Activated T-helper 1 cell treated with anti-CD3 and anti-CD28 coated beads, Interleukin-12 subunit alpha, Interleukin-12 subunit beta, Interleukin-2, Interleukin-4 antibody, amounts not matched to agents 30 ng/mL and 10 ng/mL and 1 ng/mL, durations not matched to agents 14 hours and 24 hours and 36 hours (primary cell): Measurements from ENCODE around the gene TACO1. TPM values are rescaled to one million over a fixed set of nuclear protein-coding genes. Genes with fewer than 3 reads are reported as not detected.

Experiments used
- DNase-seq: peaks from one replicate; pipeline ENCODE4 v3.0.0; 2021; ENCODE audit warnings: low spot score
- H3K27ac Mint-ChIP-seq: one replicate; pipeline ENCODE4 v1.8.0; 2021; ENCODE audit warnings: mild to moderate bottlenecking, mixed read lengths
- H3K27me3 Mint-ChIP-seq: one replicate; pipeline ENCODE4 v1.8.0; 2022; ENCODE audit warnings: mild to moderate bottlenecking, moderate library complexity, mixed read lengths; ENCODE audit not compliant: insufficient read depth
- H3K36me3 Mint-ChIP-seq: one replicate; pipeline ENCODE4 v1.8.0; 2021; ENCODE audit warnings: low read depth, mixed read lengths
- H3K4me1 Mint-ChIP-seq: one replicate; pipeline ENCODE4 v1.8.0; 2021; ENCODE audit warnings: low read depth, mixed read lengths
- H3K4me3 Mint-ChIP-seq: one replicate; pipeline ENCODE4 v1.8.0; 2021; ENCODE audit warnings: mild to moderate bottlenecking, moderate library complexity, mixed read lengths
- H3K9me3 Mint-ChIP-seq: one replicate; pipeline ENCODE4 v1.8.0; 2021; ENCODE audit warnings: mixed read lengths
- intact Hi-C: fragments of 100-400 bp; cut with micrococcal nuclease; formaldehyde crosslinking; loops from one replicate; pipeline ENCODE4 v1.15.1; 2024
- total RNA-seq: library from RNA; stranded (reverse); gene quantifications from 2 replicates; pipeline ENCODE4 v1.2.3, GENCODE V29; 2022

TACO1 gene
- total RNA-seq, 1 donor from 2014 or later, result 30.8 TPM

DNA sequence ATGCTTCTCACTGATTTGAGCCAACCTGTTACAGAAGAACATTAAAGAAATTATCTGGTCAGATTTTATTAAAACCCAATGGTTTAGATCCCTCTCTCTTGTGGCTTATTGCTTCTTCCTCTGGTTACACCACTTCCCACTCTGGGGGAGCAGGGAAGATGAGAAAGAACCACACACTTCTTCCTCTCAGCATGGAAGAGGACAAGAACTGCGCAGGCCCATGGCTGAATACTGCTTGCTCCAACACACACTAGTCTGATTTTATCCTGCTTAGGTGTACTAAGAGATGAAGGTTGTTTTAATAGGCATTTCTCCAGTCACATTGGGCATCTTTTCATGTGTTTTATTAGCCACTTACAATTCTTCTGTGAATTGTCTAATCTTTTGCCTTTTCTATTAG, 49.1 kb downstream of the TACO1 start:
- peaks cover 22% of the 10 kb centered on the region for H3K36me3 Mint-ChIP-seq
- DNase-seq, result no peak
- H3K27me3 Mint-ChIP-seq, result no peaks in the 10 kb centered on the region
- intact Hi-C loops, result no loop called here
- H3K27ac Mint-ChIP-seq, result no peak overlapping the region
- H3K4me1 Mint-ChIP-seq, result peaks cover 19% of the 10 kb centered on the region
- H3K4me3 Mint-ChIP-seq, result no peak overlapping the region
- no peaks in the 10 kb centered on the region for H3K9me3 Mint-ChIP-seq

DNA sequence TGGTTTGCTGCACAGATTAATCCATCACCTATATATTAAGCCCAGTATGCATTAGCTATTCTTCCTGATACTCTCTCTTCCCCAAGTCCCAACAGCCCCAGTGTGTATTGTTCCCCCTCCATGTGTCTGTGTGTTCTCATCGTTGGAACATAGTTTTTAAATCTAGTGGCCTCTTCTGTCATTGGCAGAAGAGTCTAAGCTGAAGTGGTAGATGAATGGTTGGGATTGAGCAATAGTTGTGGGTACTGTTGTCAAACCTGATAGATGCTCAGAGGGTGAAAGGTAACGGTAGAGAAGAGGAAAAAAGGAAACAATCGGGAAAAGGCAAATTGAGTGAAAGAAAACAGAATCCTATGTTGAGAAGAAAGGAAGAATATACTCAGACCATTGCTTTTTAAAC, 51.4 kb downstream of the TACO1 start:
- no peaks in the 10 kb centered on the region for H3K9me3 Mint-ChIP-seq
- peaks cover 28% of the 10 kb centered on the region for H3K36me3 Mint-ChIP-seq
- H3K4me3 Mint-ChIP-seq, result no peak overlapping the region
- DNase-seq, result no peak
- H3K27ac Mint-ChIP-seq, result no peak overlapping the region
- peaks cover 8% of the 10 kb centered on the region for H3K4me1 Mint-ChIP-seq
- intact Hi-C loops, result no loop called here
- no peaks in the 10 kb centered on the region for H3K27me3 Mint-ChIP-seq

DNA sequence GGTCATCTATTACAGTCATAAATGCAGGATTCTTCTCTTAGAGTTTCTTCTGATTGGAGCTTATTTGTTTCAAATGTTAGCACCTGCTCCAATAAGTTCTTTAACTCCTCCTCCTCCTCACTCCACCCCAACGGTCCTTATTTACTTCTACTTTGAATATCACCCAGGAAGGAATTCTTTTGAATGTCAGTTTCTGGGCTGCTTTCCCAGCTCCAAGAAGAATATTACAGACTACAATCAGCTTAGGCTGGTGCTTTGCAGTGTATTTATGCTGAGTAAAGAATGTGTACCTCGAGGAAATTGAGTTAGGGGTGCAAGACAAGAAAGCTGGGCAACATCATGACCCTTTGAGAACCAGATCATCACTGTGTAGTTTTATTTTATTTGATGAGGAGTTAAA, 52.4 kb downstream of the TACO1 start:
- no peak overlapping the region for H3K4me3 Mint-ChIP-seq
- H3K27me3 Mint-ChIP-seq, result no peaks in the 10 kb centered on the region
- no peak for DNase-seq
- H3K9me3 Mint-ChIP-seq, result no peaks in the 10 kb centered on the region
- intact Hi-C loops, result no loop called here
- peaks cover 7% of the 10 kb centered on the region for H3K4me1 Mint-ChIP-seq
- H3K36me3 Mint-ChIP-seq, result peaks cover 34% of the 10 kb centered on the region
- no peak overlapping the region for H3K27ac Mint-ChIP-seq

DNA sequence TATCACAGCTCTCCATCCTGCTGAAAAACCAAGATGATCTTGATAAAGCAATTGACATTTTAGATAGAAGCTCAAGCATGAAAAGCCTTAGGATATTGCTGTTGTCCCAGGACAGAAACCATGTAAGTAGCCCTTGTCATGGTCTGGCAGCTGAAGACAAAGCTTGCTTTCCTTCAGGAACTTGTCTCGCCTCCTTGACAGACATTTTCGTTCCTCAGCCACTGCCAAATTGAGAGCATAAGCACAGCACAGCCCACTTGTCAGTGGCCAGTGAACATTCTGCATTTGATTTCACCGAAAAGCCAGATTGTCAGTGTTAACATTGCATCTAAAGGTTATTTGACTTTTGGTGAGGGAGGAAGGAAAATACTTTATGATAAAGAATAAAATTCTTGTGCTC, 57.1 kb downstream of the TACO1 start:
- intact Hi-C loops, result no loop called here
- Mint-ChIP-seq H3K4me3 (no peak overlapping the region), H3K27me3 (no peaks in the 10 kb centered on the region), H3K9me3 (no peaks in the 10 kb centered on the region), H3K27ac (no peak overlapping the region), H3K4me1 (no peaks in the 10 kb centered on the region), H3K36me3 (peaks cover 30% of the 10 kb centered on the region)
- DNase-seq, result no peak

Other genes starting within 250 kb of the TACO1 start
- gene CYB561, start 154.6 kb upstream of the TACO1 start, total RNA-seq, result 1.9 and 2.9 TPM in 2 replicates
- 0.36 and 0.59 TPM in 2 replicates for gene ACE, start 123.8 kb upstream of the TACO1 start, total RNA-seq
- gene KCNH6, start 77.5 kb upstream of the TACO1 start, total RNA-seq, result not detected in 2 replicates
- 116 and 121 TPM in 2 replicates for gene DCAF7, start 50.4 kb upstream of the TACO1 start, total RNA-seq
- 27.9 and 29.6 TPM in 2 replicates for gene MAP3K3, start 21.5 kb downstream of the TACO1 start, total RNA-seq
- gene LIMD2, start 99.2 kb downstream of the TACO1 start, total RNA-seq, result 228 and 233 TPM in 2 replicates
- gene STRADA, start 140.9 kb downstream of the TACO1 start, total RNA-seq, result 59.1 and 59.4 TPM in 2 replicates
- gene CCDC47, start 172.7 kb downstream of the TACO1 start, total RNA-seq, result 74.8 and 79.2 TPM in 2 replicates
- gene DDX42, start 173.3 kb downstream of the TACO1 start, total RNA-seq, result 147 and 149 TPM in 2 replicates
- 185 and 195 TPM in 2 replicates for gene PSMC5, start 226.5 kb downstream of the TACO1 start, total RNA-seq
- gene FTSJ3, start 226.8 kb downstream of the TACO1 start, total RNA-seq, result 95.6 and 100 TPM in 2 replicates
- 116 TPM in 2 replicates for gene SMARCD2, start 241.8 kb downstream of the TACO1 start, total RNA-seq